Astrocyte of the cerebellum (primary cell): ENCODE measurements around the gene MBIP.

ENCODE experiments used
- DNase-seq: peaks from one replicate; pipeline ENCODE4 v3.0.0-alpha.2; 2011; ENCODE audit warnings: low read depth
- H3K4me3 ChIP-seq: 2 replicates; pipeline ENCODE4 v1.5.1; 2011; ENCODE audit warnings: mild to moderate bottlenecking, low read depth, low read length, moderate library complexity
- CTCF ChIP-seq: IDR thresholded peaks from 2 replicates; pipeline ENCODE4 v1.5.1; 2012; ENCODE audit warnings: low read length, low read depth, moderate library complexity, mild to moderate bottlenecking; ENCODE audit errors: missing control alignments
- in situ Hi-C: cut with HindIII; loops from 2 replicates; pipeline ENCODE4 v1.10.0; 2017; ENCODE audit warnings: low sequenced_read_pairs

Gene MBIP

GRCh38 chr14:36320200-36320896 is at the start of gene MBIP:
TSS of gene MBIP (minus strand) at chr14:36320637. CDS start at chr14:36320588, 49 bp downstream.
- peak; percentile 96 for DNase-seq
- H3K4me3 ChIP-seq: peak within 1 kb of the TSS; percentile 91
- in situ Hi-C loops: no loop called here

GRCh38 chr14:36367985-36368774 is 47.7 kb upstream of the MBIP start:
- no peak for DNase-seq
- TF ChIP-seq CTCF: no peak
- in situ Hi-C loops: no loop called here
- H3K4me3 ChIP-seq: no peak overlapping the region

More at GRCh38 chr14:36320200-36320896, at the start of gene MBIP:
- TF ChIP-seq CTCF: no peak

GRCh38 chr14:36365766-36366165 is 45.3 kb upstream of the MBIP start:
- in situ Hi-C loops: no loop called here
- no peak overlapping the region for H3K4me3 ChIP-seq
- no peak for TF ChIP-seq CTCF
- no peak for DNase-seq

GRCh38 chr14:36363704-36364103 is 43.3 kb upstream of the MBIP start:
- in situ Hi-C loops: no loop called here
- no peak for DNase-seq
- TF ChIP-seq CTCF: no peak
- H3K4me3 ChIP-seq: no peak overlapping the region

- no peak for TF ChIP-seq CTCF
- in situ Hi-C loops: no loop called here
- H3K4me3 ChIP-seq: no peak overlapping the region
- DNase-seq: no peak
Measured at GRCh38 chr14:36362648-36363047, 42.2 kb upstream of the MBIP start.

- no peak for DNase-seq
- TF ChIP-seq CTCF: no peak
- in situ Hi-C loops: no loop called here
- no peak overlapping the region for H3K4me3 ChIP-seq
Measured at GRCh38 chr14:36361210-36361853, 40.9 kb upstream of the MBIP start.
